GM19395 (cell line): ENCODE results near the gene KRT13.

Experiments
- ATAC-seq: cut with Tn5 transposase; IDR thresholded peaks from one replicate; pipeline ENCODE4 v1.9.1; 2021; ENCODE audit warnings: mild to moderate bottlenecking, moderate library complexity; ENCODE audit not compliant: unreplicated experiment

The KRT13 gene

GRCh38 chr17:41537990-41538389 is 32.6 kb upstream of the KRT13 start:
- ATAC-seq: no peak

DNA sequence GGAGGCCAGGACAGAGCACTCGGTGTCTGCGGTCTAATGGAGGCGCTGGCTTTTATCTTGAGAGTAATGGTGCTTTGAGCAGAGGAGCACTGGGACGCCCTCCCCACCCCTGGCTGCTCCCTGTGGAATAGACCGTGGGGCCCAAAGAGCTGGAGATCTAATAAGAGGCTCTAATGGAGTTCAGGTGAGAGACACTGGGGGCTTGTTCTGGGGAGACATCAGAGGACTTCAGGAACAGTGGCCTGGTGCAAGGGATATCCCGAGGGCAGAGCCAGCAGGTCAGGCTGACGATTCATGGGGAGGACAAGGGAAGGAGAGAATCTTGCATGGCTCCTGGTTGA is 32.2 kb upstream of the KRT13 start:
- ATAC-seq: no peak

- no peak for ATAC-seq
Measured at GRCh38 chr17:41536741-41537613, 31.6 kb upstream of the KRT13 start.

DNA sequence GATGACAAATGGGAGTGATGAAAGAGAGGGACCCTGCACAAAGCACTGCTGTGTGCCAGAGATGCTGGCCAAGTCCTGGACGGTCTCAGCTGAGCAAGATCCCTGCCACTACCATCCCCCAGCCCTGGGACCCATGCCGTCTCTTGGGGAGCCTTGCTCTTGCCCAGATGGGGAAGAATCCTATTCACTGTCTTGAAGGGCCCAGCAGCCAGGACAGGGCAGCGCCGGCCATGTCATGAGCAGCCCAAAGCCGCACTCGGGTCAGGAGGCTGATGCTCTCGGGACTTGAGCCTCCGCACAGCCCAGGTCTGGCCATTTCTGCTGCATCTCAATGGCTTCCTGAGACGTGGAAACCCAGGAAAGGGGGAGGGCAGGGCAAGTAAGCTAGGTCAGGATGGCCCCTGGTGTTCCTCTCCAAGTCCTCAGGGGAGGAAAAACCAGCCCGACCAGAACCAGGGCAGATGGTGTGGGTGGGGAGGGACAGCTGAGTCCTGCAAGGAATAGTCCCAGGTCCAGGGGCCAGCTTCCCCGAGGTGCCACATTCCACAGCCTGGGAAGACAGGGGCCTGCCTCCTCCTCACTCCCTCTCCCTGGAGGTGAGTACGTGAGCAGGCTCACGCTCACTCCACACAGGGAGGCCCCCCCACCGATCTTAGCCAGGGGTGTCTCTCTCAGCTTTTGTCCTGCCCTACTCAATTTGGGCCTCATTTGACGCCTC is 30.5 kb upstream of the KRT13 start:
- no peak for ATAC-seq

GRCh38 chr17:41534899-41535546 is 29.6 kb upstream of the KRT13 start:
- ATAC-seq: no peak

DNA sequence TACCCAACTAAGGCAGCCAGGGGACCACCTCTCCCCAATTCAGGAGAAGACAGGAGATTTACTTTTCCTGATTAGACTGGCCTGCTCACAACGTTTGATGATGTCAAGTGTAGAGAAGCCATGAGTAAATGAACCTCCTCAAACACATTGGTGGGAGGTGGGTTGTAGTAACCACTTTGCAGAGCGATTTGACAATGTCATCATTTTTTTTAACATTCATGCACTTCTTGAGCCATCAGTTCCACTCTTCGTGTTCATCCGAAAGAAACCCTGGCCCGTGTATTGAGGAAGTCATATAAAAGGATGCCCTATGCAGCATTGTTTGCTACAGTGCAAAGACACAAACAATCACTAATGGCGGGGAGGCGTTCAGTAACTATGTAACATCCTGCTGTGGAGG is 28.2 kb upstream of the KRT13 start:
- no peak for ATAC-seq

GRCh38 chr17:41532947-41533570 is 27.6 kb upstream of the KRT13 start:
- no peak for ATAC-seq

DNA sequence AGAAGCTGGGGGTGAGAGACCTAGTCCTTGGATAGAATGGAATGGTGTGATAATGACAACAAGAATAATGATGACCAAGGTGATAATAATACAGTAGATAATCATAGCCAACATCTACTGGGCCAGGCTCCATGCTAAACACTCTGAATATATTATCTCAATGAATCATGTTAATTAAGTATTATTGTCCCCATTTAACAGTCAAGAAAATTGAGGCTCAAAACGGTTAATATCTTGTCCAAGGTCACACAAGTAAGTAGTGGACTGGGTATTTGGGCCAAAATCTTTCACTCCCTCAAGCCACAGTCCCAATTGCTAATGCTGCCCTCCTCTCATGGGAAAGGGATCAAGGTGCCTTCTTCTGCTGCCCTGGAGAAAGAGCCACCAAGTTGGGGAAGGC is 26.6 kb upstream of the KRT13 start:
- ATAC-seq: no peak

DNA sequence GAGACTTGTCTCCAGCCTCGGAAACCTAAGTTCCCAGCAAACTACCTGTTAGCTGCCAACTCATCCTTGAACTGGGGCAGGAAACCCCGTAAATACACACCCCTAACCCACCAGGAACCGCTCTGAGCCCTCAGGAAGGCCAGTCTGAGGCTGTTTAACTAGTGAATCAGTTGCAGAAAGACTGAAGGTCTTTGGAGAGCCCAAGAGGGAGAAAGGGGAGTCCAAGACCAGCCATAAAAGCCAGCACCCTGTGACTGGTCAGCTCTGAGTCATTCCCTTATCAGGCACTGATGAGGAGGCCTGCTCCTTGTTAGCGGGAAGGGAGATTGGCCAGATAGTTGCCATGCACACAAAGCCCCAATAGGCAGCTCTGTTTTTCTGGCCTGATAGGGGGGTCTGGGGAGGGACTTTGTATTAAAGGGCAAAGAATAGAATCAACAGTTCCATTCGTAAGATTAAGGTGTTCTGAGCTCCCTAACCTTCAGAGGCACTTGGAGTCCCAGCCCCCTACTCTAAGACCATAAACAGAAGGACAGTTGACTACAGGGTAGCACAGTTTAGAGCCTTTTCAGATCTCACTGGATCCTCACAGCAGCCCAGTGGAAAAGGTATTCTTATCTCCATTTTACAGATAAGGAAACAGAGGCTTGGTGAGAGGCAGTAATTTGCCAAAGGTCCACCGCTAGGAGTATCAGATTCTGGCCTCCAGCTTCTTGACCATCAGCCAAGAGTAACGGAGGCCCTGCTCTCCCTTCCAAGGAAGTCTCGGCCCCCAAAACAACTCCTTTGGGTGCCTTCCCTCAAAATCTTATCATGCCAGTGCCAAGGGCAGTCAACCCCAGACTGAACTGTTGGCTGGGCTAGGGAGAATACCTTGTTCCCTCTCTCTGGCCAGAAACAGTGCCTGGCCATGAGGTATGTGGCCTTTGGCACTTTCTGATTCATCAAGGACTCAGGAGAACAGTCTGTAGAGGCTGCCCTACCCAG is 24.9 kb upstream of the KRT13 start:
- ATAC-seq: no peak

DNA sequence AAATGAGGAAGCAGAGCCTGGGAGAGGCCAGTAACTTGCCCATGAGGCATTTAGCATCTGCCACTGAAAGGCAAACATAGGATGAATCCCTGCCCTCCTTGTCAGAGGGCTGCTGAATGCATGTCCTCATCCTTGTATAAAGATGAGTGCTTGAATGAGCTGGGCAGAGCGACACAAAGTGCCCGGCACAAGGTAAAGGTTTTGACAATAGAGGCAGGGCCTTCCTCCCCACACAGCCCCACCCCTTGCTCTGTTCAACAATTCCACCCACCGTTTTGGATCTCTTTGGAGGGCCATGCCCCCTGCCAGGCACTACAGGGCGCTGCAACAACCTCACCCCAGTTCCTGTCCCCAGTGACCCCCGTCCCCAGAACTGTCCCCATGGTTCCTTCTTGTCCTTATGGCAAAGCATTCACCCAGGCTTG is 24.1 kb upstream of the KRT13 start:
- ATAC-seq: no peak

DNA sequence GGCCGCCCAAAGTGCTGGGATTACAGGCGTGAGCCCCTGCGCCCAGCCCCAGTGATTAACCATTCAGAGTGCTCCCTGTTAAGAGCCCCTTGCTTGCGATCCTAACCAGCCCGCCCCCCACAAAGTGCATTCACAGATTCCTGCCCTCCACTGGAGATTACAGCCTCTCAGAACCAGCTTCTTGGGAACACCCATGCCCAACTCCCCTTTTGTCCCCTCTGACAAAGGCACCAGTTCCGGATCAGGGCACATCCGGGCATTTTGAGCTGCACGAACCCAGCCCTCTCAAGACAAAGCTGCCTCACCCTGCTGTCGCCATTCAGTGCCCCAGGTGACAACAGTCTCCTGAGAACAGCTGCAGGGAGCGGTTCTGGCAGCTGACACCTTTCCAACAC is 23.5 kb upstream of the KRT13 start:
- no peak for ATAC-seq

DNA sequence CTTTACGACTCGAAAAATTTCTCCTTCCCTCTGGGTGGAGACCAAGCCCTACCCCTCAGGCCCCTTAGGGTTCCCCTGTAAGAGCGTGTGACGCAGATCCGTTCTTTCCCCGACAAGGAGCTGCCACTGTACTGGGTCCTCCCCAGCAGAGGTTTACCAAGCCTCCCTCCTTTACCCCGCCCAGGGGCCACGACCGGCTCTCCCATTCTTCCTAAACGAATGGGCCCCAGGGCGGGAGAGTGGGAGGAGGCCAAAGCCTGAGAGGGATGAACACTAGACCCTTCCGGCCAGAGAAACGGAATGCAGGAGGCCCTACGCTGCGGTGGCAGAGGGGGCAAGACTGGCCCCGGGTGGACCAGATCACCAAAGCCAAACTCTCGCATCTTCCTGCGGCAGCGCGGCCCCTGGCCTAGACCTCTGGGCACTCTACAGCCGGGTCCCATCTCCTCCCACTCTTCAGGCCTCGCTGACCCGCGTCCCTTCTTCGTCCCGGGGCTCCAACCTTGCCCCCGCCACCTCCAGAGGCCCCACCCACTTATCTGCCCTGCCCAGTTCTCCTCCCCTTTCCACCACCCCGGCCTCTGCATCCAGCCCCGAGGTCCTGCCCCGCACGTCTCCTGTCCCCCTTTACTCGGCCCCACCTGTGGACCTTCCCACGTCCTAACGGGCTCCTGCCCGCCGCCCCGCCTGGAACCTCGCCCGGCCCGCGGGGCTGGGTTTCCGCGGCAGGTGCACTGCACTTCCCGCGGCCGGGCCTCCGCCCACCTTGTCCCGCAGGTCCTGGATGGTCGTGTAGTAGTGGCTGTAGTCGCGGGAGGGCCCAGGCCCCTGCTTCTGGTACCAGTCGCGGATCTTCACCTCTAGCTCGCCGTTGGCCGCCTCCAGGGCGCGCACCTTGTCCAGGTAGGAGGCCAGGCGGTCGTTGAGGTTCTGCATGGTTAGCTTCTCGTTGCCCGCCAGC is 21.9 kb upstream of the KRT13 start:
- no peak for ATAC-seq

DNA sequence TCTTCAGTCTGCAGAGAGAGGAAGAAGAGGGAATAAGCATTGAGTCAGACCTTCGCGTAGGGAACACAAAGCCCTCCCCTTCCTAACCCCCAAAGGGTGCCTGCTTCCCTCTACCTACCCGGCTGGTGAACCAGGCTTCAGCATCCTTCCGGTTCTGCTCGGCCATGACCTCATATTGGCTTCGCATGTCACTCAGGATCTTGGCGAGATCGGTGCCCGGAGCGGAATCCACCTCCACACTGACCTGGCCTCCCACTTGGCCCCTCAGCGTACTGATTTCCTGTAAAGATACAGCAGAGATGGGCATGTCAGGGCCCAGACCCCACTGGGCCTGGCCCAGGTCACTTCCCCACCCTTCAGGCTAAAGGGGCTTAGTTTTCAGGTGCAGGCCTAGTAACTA is 18.8 kb upstream of the KRT13 start:
- no peak for ATAC-seq

DNA sequence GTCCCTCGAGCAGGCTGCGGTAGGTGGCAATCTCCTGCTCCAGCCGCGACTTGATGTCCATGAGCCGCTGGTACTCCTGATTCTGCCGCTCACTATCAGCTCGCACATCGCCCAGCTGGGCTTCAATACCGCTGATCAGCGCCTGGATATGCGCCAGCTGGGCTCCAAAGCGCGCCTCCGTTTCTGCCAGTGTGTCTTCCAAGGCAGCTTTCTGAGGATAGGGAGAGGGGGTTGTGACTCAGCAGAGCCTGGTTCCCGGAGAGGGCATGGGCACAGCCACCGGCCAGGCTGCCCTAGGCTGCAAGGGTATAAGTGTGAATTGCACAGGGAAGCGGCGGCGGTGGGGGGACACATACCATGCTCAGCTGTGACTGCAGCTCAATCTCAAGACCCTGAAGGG is 18.4 kb upstream of the KRT13 start:
- no peak for ATAC-seq

DNA sequence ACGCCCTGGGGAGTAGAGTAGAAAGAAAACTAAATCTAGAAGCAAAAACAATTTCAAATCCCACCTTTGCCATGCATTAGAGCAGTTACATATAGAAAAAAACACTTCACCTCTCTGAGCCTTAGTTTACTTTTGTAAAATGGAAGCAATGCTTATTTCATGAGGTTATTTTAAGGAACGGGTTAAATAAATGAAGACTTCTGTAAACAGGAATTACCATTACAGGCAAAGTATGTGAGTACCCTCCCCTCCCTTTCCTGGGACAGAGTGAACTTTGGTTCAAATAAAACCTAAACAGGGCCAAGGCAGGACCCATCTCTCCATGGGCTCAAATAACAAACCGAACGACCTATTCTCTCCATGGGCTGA is 17.8 kb upstream of the KRT13 start:
- ATAC-seq: no peak

GRCh38 chr17:41522301-41523224 is 17.2 kb upstream of the KRT13 start:
- ATAC-seq: no peak

GRCh38 chr17:41521574-41522261 is 16.3 kb upstream of the KRT13 start:
- ATAC-seq: no peak
